Measurements from ENCODE around the gene SNRNP40.
A peak's percentile ranks its signal among the peaks of the same experiment; 100 is the strongest.
"Not testable (repeated sequence)": the region's sequence is repeated elsewhere in the genome, so short reads cannot be mapped to it uniquely, and the experiment has no call there.

Gene SNRNP40

GRCh38 chr1:31296486-31297276, at the start of gene SNRNP40, which contains the start of gene ZCCHC17:
TSS of gene SNRNP40 (minus strand) at chr1:31296788. CDS start at chr1:31296751, 37 bp downstream.
TSS of gene ZCCHC17 (plus strand) at chr1:31297032. CDS start at chr1:31310099, 13,067 bp downstream.
- peak; percentile 97 for DNase-seq (ENCODE audit: low spot score)

- DNase-seq (ENCODE audit: low spot score), result no peak
Measured at GRCh38 chr1:31345635-31346034, 49.0 kb upstream of the SNRNP40 start.

GRCh38 chr1:31344503-31344902, 47.9 kb upstream of the SNRNP40 start:
- no peak for DNase-seq (ENCODE audit: low spot score)

- no peak for DNase-seq (ENCODE audit: low spot score)
Measured at GRCh38 chr1:31336687-31337467, 40.3 kb upstream of the SNRNP40 start.

GRCh38 chr1:31335007-31335406, 38.4 kb upstream of the SNRNP40 start:
- no peak for DNase-seq (ENCODE audit: low spot score)

- DNase-seq (ENCODE audit: low spot score), result no peak
Measured at GRCh38 chr1:31327381-31327780, 30.8 kb upstream of the SNRNP40 start.

GRCh38 chr1:31326461-31326860, 29.9 kb upstream of the SNRNP40 start:
- no peak for DNase-seq (ENCODE audit: low spot score)

GRCh38 chr1:31324992-31325391, 28.4 kb upstream of the SNRNP40 start:
- no peak for DNase-seq (ENCODE audit: low spot score)

- DNase-seq (ENCODE audit: low spot score), result no peak
Measured at GRCh38 chr1:31324093-31324492, 27.5 kb upstream of the SNRNP40 start.

- DNase-seq (ENCODE audit: low spot score), result no peak
Measured at GRCh38 chr1:31318146-31318545, 21.6 kb upstream of the SNRNP40 start.

GRCh38 chr1:31315902-31316301, 19.3 kb upstream of the SNRNP40 start:
- DNase-seq (ENCODE audit: low spot score), result no peak

- DNase-seq (ENCODE audit: low spot score), result no peak
Measured at GRCh38 chr1:31310198-31310597, 13.6 kb upstream of the SNRNP40 start.

GRCh38 chr1:31308036-31308435, 11.4 kb upstream of the SNRNP40 start:
- no peak for DNase-seq (ENCODE audit: low spot score)

- DNase-seq (ENCODE audit: low spot score), result no peak
Measured at GRCh38 chr1:31306278-31306677, 9.7 kb upstream of the SNRNP40 start.

- no peak for DNase-seq (ENCODE audit: low spot score)
Measured at GRCh38 chr1:31302709-31303441, 6.3 kb upstream of the SNRNP40 start.

- no peak for DNase-seq (ENCODE audit: low spot score)
Measured at GRCh38 chr1:31300193-31300592, 3.6 kb upstream of the SNRNP40 start.

- no peak for DNase-seq (ENCODE audit: low spot score)
Measured at GRCh38 chr1:31299365-31299764, 2.8 kb upstream of the SNRNP40 start.

GRCh38 chr1:31297277-31298247, 974 bp upstream of the SNRNP40 start:
- DNase-seq (ENCODE audit: low spot score), result no peak

- DNase-seq (ENCODE audit: low spot score), result no peak
Measured at GRCh38 chr1:31295874-31296485, 608 bp downstream of the SNRNP40 start.

- DNase-seq (ENCODE audit: low spot score), result no peak
Measured at GRCh38 chr1:31289021-31289420, 7.6 kb downstream of the SNRNP40 start.

GRCh38 chr1:31287791-31288190, 8.8 kb downstream of the SNRNP40 start:
- DNase-seq (ENCODE audit: low spot score), result not testable (repeated sequence)

Data from ecto neural progenitor cell (in vitro differentiated cells).